DMS114 treated with DMSO at 0.1 percent for 48 hours (cell line): ENCODE results near the gene RAPGEF1.

Experiments
- DNase-seq: peaks from one replicate; lab custom pipeline; 2025; ENCODE audit not compliant: unreplicated experiment; lab: John Stamatoyannopoulos, UW

Gene RAPGEF1

DNA sequence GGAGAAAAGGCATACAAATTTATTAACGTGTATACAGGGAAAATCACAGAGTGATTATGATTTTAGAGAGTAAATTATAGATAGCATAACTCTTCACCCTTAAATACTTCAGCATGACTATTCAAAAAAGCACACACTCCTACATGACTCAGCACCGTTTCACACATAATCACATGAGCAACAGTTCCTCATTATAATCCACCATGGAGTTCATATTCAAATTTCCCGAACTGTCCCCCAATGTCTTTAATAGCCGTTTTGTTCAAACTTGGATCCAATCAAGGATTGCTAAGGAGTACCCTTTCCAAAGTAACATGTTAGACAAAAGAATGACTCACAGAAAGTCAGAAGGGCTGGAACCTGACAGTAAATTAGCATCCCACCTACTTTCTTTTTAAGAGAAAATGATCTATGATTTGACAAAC lies 32.1 kb downstream of the RAPGEF1 start:
- DNase-seq = no peak

DNA sequence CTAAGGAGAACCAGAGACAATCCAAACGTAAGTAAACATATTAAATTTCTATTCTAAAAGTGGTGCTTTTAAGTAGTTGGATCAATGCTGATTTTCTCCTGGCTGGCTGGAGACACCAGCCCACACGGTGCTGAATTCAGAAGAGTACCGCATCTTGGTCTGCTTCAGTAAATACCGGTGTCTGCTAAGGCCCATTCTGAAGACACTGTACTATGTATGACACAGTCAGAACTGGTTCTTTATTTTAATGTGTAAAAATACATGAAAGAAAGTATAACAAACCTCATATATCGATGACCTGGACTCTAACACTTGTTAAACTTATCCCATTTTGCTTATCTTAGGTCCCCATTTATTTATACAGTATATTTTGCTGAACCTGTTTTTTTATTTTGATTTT lies 32.8 kb downstream of the RAPGEF1 start:
- no peak for DNase-seq

DNA sequence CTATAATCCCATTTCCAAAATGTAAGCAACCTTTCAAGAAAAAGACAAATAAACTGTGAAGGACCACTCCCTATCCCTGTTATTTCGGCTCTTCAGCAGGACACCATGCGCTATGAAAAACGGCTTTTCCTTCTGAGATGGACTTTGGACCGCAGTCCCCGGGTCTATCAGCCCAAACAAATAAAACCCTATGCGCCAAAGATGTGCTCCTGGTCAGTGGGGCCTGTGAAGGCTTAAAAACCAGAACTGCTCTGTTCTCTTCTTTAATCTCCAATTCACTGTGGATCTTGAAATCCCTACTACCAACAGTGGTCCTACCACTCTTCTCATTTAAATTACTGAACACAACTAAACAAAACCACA lies 33.3 kb downstream of the RAPGEF1 start:
- no peak for DNase-seq

DNA sequence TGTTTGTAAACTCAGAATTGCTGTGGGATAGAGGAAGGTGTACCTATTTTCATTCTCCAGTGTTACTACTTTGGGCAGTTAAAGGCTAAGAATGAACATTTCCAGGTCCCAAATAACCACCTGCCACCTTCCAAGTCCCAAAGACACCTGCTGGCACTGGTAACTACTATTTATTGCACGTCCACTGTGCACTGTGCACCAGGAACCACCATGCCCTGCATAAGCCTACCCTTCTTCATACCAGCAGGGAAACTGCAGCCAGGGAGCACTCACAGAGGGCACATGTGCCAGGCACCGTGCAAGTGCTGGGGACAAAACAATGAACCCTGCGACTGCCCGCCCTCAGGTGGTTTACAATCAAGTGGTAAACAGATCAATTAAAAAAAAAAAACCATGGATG lies 34.9 kb downstream of the RAPGEF1 start:
- DNase-seq = no peak

DNA sequence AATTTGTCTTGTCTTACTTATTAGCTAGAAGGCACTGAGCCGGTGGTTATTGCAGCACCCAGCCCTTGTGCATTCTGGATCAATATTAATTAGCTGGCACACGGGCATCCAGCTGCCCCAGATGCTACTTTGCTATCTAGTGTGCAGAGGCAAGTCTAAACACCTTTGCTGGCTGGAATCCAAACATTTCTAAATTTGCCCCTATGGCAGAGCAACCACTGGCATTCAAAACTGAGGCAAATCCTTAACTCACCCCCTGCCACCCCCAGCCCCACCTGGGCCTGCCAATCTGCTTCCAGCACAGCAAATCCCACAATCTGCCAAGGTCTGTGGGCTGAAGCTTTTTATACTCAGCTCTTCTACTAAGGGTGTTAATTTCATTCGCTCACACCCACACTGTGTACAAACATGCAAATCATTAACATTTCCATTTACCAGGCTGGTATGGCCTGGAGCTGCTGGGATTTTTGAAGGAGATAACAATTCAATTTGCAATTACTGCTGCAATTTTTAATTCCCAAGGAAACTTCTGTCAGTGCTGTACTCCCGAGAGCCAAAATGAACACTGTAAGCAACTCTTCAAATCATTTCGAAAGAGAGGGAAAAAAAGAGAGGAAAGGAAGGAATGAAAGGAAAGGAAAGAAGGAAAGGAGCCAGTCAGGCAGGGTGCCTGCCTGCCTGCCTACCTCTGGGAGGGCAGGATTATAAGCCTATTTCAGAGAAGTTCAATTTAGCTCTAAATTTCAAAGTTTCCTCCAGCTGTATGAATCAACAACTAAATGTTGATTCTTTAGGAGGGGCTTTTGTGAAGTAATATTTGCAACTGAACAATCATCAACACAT lies 35.5 kb downstream of the RAPGEF1 start:
- no peak for DNase-seq

DNA sequence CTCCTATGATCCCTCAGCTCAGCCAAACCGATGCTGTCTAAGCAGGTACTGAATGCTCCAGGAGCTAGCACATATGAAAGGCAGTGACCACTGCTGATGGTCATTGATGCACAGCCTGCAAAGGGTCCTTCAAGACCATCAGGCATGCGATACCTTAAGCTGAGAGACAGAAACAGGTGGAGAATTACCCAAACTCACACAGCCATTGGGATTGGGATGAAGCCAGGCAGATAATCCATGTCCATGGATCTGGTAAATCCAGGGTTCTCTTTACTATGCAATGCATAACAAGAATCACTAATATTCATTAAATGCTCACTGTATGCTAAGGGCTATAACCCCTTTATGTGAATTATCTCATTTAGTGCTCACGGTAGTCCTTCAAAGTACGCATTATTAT lies 36.2 kb downstream of the RAPGEF1 start:
- DNase-seq = no peak

DNA sequence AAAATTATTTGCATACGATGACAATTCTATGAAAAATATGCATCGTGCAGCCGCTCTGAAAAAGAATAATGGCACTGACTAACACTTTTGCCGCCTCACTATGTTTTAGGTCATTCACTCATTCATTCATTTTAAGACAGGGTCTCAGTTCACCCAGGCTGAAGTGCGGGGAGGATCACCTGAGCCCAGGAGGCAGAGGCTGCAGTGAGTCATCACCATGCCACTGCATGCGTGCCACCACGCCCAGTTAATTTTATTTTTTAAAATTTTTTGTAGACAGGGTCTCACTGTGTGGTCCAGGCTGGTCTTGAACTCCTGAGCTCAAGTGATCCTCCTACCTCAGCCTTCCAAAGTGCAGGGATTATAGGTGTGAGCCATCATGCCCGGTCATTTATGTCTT lies 37.0 kb downstream of the RAPGEF1 start:
- no peak for DNase-seq

DNA sequence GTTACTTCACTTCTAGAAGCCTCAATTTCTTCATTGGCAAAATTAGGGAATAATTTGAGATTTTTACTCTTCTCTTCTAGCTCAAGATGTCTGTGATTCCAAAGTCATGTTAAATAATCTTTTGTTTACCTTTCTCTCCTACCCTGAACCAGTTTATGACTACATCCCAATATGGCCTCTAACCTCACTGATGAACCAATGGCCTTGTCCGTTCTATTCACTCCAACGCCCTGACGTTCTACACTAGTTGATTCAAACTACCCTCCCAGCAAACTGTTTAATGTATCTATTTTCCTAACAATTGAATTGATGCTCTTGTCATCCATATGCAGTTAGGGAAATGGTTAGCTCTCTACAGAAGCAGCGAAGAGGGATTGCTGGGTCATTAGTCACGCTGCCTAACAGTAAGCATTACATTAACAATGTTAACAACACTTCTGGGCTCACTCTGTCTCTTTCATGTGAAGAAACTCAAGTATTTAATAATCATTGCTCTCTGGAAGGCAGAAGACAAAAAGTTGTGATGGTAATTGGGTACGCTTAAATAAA lies 38.0 kb downstream of the RAPGEF1 start:
- no peak for DNase-seq

DNA sequence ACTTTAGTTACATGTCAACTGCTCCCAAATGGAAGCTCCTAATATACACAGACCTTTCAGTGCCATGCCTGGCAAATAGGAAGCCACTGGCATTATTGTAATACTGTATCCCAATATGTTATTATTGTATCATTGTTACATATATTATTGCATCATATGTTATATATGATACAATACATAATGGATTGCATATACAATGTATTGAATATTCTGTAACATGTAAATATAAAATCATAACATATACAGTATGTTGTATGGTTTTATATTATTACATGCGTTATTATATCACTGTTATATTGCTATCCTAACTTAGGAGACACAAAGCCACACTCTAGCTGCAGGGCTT lies 38.5 kb downstream of the RAPGEF1 start:
- no peak for DNase-seq

DNA sequence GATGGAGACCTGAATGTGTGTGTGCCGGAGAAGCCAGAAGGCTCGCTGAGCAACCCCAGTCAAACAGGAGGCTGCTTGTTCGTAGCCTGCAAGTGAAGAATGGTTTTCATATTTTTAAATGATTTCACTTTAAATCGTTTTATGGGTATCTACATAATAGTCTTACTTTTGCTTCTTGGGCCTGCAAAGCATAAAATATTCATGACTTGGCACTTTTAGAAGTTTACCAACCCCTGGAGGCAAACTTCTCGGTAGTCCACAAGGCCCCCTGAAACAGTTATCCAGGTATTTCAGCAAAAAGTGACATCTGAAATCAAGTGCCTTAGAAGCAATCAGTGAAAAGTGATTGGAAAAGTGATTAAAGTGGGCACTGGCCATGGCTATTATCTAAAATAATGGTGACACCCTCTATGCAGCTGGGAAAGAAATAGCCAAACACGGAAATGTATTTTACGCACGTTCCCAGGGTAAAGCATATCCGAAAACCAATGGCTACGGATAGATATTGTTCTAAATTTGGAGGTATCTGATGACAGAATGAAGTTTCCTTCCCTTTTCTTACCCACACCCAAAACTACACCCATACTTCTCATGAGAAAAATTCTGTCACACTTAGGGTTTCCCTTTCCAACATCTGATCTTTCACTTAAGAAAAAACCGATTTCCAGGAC lies 39.0 kb downstream of the RAPGEF1 start:
- no peak for DNase-seq

DNA sequence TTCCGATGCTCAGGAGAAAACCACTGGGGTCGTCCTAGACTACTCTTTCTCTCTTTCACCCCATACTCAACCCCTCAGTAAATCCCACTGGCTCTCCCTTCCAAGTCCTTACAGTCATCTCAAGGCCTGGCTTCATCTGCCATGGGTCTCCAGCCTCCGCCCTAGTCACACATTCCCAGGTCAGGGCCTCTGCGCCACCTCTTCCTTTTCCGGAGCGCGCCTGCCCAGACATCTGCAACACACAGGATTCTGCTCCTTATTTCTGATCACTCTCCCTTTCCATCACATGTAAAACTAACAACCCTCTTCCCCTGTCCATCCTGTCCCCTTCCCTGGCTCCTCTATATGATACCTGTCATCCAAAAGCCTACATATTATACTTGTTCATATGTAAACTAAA lies 39.8 kb downstream of the RAPGEF1 start:
- DNase-seq = no peak

DNA sequence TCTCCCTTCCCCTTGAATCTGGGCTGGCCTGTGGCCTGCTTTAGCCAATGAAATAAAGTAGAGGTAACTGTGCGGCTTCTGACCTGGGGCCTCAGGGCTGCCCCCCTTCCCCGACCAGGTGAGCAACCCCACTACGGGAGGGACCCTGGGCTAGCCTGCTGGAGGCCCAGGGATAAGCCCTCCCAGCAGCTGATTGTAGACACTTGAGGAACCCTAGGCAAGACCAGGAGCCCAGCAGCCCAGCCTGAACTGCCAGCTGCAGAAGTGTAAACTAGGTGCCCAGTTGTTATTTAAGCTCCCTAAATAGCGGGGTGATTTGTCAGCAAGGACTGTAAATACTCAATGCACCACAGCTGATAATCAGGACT lies 41.3 kb downstream of the RAPGEF1 start:
- DNase-seq = no peak

DNA sequence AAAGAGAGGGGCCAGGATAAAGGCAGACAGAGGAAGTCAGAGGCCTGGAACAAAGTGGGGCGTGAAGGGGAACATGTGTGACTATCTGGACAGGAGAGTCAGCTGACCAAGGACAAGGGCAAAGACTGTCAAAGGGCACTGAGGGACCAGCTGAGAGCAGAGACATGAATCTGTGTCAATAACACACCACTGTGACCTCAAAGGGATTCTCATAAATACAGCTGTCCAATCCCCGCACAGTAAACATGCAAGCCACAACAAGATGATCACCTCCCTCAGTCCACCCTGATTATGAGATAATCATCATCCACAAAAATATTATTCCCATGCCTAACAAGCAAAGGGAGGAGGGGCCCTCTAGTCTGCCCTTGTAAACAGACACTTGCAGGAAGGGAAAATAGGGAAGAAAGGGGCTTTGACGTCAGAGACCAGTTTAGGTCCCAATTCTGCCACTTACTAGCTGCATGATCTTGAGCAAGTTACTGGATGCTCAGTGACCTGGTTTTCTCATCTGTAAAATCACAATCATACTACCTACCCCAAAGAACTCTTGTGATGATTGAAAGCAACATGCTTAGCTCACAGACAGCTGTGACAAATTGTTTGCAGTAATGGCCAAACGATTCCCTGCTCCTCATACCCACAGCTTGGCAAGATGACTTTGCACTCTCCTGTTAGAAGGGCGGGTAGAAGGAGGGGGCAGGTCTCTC lies 41.8 kb downstream of the RAPGEF1 start:
- no peak for DNase-seq

DNA sequence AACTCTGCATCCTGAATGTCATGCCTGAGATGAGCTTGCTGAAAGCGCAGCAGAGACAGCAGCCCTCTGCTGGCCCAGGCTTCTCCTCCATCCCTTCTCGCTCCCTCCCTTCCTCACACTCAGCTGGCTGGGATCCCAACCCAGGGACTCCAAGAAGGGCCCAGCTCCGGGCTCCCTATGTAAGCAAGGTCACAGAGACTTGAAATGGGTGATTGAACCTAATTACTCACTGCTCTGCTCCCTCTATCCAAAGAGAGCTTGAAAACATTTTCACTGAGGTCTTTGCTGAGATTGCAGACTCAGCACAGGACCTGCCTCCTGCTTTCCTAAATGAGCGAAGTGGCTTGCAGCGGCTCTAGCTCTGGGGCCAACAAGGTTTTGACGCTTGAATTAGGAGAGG lies 42.8 kb downstream of the RAPGEF1 start:
- no peak for DNase-seq

DNA sequence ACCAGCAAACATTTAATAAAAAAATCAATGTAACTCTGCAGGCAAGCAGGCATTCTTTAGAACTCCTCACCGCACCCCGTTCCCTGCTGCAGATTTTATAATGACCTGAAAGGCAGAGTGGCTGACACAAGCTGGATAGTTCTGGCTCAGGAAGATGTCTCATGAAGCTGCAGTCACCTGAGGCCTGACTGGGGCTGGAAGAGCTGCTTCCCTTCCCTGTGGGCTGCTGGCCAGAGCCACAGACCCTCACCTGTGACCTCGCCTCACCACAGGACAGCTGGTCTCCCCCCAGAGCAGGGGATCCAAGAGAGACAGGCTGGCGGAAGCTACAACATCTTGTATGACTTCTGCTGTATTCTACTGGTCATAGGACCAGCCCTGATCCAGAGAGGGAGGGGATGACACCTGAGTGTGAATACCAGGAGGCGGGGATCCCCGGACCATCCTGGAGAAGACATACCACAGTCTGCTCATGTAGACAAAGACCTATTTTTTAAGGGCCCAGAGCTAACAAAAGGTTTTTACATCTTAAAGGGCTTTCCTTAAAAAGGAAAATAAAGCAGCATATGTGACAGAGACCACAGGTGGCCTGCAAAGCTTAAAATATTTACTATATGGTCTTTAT lies 43.9 kb downstream of the RAPGEF1 start:
- DNase-seq = no peak

DNA sequence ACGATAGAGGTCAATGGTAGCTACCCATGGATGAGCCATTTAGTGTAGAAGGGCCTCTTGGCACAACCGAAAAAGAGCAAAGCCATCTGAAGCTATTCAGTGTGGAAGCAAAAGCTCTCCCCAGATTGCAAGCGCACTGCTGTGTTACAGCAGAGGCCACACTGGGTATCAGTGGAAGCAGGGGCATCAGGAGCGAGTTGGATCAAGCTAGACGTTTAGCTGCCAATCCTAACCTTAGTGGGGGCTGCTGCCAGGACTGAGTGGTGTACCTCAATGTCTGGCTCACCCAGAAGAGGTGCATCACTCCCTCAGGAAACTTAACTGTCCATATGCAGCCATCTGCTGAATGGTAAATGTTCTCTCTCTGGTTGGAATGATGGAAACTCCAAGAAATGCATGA lies 44.5 kb downstream of the RAPGEF1 start:
- DNase-seq = no peak

DNA sequence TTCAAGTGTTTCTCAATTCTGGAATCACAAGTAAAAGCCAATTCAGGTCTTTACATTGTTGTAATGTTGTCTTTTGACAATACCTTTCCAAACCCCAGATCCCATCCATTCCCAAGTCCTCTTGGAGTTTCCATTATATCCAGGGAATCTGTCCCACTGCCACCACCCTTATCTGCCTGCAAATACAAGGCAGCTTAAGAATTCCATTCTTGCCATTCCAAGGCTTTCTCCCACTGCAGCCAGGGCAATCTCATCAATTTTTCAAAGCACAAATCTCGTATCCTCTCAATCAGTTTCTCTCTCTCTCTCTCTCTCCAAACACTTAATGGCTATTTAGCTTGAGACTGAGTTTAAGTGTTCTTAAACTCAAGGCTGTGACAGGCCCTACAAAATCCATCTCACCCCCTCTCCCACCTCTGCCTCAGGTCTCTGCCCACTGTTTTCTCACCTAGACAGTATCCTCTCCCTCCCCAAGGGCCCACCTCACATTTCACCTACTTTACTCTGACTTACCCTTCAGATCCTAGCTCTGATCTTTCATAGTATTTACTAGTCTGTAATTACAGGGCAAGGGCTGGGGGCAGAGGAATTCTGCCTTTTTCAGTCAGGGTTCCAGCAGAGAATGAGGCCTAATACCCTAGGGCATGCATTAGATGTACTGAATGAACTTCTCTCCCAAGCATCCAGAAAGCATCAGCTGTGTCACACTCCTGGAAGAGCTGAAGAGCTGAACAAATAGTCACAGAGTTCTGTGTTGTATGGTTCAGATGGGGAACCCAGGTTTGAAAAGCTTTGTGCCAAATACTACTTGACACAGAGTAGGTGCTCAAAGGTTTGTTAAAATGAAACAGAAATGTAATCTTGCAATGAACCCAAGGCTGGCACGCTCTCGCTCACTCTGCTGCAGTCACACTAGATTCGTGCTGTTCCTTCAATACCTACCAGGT lies 46.0 kb downstream of the RAPGEF1 start:
- no peak for DNase-seq

DNA sequence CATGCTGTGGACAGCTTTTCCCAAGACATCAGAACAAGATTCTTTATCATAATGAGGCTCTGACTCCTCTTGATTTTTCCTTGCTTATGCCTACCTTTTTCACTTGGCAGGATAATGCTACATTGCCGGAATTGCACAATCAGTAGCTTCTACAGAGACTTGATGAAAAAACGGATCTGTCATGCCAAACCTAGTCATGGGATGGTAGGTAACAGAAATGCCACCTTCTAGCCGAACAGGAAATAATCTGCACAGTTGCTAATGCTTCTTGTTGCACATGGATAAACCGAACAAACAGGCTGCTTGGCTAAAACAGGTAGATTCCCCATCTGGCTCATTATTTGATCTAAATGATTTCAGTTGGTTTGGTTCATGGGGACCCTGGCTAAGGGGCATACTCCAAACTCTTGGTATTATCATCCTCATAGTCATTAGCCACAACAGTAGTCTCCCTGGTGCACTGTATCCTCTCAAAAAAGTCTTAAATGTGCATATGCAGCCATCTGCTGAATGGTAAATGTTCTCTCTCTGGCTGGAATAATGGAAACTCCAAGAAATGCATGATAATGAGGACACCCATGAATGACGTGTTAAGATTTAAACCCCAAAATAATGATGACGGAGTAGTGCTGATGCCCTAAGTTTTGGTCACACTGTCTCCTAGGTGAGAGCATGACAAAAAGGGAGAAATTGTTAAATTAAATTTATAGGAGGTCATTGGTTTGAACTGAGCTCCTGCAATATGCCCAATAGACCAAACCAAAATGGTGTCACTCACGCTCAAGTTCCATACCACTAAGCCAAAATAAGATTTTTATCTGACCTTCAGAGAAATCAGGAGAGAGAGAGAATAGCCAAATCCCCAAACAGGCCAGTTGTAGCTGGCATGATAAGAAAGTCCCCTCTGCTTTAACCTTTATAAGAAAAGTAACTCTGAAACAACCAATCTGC lies 47.0 kb downstream of the RAPGEF1 start:
- DNase-seq = no peak

DNA sequence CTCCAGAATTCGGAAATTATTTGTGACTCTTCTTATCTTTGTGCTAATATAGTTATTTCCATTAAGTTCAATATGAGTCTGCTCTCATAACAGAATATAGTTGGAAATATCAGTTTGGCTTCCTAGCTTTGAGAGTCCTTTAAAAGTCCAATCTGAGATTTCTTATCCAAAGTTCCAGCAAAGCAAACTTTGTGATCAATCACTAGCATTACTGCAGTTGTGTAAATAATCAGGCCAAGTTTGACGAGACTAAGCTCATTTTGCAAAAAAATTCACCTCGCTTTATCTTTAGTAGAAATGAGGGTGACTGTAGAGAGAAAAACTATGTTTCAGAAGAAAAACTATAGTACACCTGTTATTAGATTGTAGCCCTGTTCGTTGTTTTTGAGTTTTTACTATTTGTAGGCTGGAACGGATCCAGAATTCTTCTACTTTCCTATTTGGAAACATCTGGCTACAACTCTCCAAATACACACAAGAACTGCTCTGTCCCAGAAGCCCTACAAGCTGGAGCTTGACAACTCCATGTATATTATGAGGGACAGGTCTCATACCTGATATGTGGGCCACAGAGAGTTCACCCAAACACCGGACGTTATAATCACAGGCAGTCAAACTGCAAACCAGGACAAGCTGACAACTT lies 47.8 kb downstream of the RAPGEF1 start:
- no peak for DNase-seq
